ENCODE results near the gene RPS27L.

DNA sequence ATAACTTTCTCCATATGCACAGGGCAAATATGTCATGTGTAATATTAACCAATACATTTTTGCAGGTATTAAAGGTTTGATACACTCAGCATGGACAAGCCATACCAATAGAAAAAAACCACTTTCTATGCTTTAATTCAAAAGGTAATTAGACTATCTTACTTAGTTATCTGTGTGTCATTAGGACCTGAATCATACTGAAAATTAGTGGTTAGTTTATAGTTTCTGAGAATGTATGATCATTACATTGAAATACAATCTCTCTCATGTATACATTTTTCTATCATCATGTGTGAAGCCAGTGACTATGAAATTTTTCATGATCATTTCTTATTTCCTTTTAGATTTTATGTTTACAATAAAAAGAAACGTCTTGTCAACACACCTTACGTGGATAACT is 16.3 kb downstream of the RPS27L start:
- TF ChIP-seq CTCF (conservative IDR thresholded peaks at IDR 0.05; ENCODE audit: low read depth in 2 of 2) = no peak
- TF ChIP-seq, protein P1, sequence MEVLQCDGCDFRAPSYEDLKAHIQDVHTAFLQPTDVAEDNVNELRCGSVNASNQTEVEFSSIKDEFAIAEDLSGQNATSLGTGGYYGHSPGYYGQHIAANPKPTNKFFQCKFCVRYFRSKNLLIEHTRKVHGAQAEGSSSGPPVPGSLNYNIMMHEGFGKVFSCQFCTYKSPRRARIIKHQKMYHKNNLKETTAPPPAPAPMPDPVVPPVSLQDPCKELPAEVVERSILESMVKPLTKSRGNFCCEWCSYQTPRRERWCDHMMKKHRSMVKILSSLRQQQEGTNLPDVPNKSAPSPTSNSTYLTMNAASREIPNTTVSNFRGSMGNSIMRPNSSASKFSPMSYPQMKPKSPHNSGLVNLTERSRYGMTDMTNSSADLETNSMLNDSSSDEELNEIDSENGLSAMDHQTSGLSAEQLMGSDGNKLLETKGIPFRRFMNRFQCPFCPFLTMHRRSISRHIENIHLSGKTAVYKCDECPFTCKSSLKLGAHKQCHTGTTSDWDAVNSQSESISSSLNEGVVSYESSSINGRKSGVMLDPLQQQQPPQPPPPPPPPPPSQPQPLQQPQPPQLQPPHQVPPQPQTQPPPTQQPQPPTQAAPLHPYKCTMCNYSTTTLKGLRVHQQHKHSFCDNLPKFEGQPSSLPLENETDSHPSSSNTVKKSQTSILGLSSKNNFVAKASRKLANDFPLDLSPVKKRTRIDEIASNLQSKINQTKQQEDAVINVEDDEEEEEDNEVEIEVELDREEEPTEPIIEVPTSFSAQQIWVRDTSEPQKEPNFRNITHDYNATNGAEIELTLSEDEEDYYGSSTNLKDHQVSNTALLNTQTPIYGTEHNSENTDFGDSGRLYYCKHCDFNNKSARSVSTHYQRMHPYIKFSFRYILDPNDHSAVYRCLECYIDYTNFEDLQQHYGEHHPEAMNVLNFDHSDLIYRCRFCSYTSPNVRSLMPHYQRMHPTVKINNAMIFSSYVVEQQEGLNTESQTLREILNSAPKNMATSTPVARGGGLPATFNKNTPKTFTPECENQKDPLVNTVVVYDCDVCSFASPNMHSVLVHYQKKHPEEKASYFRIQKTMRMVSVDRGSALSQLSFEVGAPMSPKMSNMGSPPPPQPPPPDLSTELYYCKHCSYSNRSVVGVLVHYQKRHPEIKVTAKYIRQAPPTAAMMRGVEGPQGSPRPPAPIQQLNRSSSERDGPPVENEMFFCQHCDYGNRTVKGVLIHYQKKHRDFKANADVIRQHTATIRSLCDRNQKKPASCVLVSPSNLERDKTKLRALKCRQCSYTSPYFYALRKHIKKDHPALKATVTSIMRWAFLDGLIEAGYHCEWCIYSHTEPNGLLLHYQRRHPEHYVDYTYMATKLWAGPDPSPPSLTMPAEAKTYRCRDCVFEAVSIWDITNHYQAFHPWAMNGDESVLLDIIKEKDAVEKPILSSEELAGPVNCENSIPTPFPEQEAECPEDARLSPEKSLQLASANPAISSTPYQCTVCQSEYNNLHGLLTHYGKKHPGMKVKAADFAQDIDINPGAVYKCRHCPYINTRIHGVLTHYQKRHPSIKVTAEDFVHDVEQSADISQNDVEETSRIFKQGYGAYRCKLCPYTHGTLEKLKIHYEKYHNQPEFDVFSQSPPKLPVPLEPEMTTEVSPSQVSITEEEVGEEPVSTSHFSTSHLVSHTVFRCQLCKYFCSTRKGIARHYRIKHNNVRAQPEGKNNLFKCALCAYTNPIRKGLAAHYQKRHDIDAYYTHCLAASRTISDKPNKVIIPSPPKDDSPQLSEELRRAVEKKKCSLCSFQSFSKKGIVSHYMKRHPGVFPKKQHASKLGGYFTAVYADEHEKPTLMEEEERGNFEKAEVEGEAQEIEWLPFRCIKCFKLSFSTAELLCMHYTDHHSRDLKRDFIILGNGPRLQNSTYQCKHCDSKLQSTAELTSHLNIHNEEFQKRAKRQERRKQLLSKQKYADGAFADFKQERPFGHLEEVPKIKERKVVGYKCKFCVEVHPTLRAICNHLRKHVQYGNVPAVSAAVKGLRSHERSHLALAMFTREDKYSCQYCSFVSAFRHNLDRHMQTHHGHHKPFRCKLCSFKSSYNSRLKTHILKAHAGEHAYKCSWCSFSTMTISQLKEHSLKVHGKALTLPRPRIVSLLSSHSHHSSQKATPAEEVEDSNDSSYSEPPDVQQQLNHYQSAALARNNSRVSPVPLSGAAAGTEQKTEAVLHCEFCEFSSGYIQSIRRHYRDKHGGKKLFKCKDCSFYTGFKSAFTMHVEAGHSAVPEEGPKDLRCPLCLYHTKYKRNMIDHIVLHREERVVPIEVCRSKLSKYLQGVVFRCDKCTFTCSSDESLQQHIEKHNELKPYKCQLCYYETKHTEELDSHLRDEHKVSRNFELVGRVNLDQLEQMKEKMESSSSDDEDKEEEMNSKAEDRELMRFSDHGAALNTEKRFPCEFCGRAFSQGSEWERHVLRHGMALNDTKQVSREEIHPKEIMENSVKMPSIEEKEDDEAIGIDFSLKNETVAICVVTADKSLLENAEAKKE (CRISPR knock-in tag; IDR thresholded peaks at IDR 0.05) = no peak
- TF ChIP-seq EZH2 (IDR thresholded peaks at IDR 0.05; ENCODE audit: low read depth, unreplicated experiment) = no peak
- no peak for TF ChIP-seq EZH2phosphoT487 (IDR thresholded peaks at IDR 0.05; ENCODE audit: unreplicated experiment)
- TF ChIP-seq ZNF331 (CRISPR knock-in tag; IDR thresholded peaks at IDR 0.05; ENCODE audit: low read depth) = no peak
- no peak for TF ChIP-seq POLR2AphosphoS5 (IDR thresholded peaks at IDR 0.05; ENCODE audit: low read depth)
- TF ChIP-seq JUNB (IDR thresholded peaks at IDR 0.05; ENCODE audit: unreplicated experiment) = no peak
- no peak for TF ChIP-seq CREB1 (CRISPR knock-in tag; IDR thresholded peaks at IDR 0.05; ENCODE audit: low read depth)

All from GM23338 (cell line).